Measurements from ENCODE around the gene B3GALT2. TPM values are rescaled to one million over a fixed set of nuclear protein-coding genes. Genes with fewer than 3 reads are reported as not detected.

B3GALT2 gene
- total and polyA plus RNA-seq, 2 of the 4 experiments (the other 2 are of a cell fraction), result 1.8 to 4.5 TPM

- H3K56ac ChIP-seq (ENCODE audit: extremely low read depth, insufficient read depth, low read length), result no peak overlapping the region
- intact Hi-C loops (cut with micrococcal nuclease), result loop anchor here (10.0 kb wide), 3 partner anchors 375 to 955 kb away; no protein-coding TSS in a partner anchor
- no peak overlapping the region for H2AK5ac ChIP-seq (ENCODE audit: low read depth, low read length)
- ChIA-PET CTCF (interaction anchor here (0.5 to 1.3 kb wide), 5 partner anchors 150 to 964 kb away, joined by 3 to 6 read pairs (median 4); no protein-coding TSS in a partner anchor), POLR2A (ENCODE audit: unreplicated experiment) (no interaction called here)
- no peak overlapping the region for H2BK20ac ChIP-seq (ENCODE audit: low read depth, low read length)
- no peak for ATAC-seq (ENCODE audit: low read depth)
- TF ChIP-seq CEBPB (IDR thresholded peaks at IDR 0.05; ENCODE audit: low read depth, low read length), result no peak
- no peak for TF ChIP-seq ELK1 (IDR thresholded peaks at IDR 0.05; ENCODE audit: borderline replicate concordance, low read depth, low read length)
- no peak for TF ChIP-seq SMC3 (IDR thresholded peaks at IDR 0.05; ENCODE audit: low read depth, low read length)
- no peak for TF ChIP-seq USF2 (IDR thresholded peaks at IDR 0.05; ENCODE audit: low read depth, low read length)
- no peak for TF ChIP-seq MXI1 (IDR thresholded peaks at IDR 0.05; ENCODE audit: borderline replicate concordance, low read depth, low read length)
- TF ChIP-seq RCOR1 (IDR thresholded peaks at IDR 0.05; ENCODE audit: insufficient replicate concordance, low read length), result no peak
- TF ChIP-seq RFX5 (IDR thresholded peaks at IDR 0.05; ENCODE audit: low read depth, low read length), result no peak
- TF ChIP-seq BHLHE40 (IDR thresholded peaks at IDR 0.05; ENCODE audit: low read depth, low read length), result no peak
- no peak for TF ChIP-seq MAZ (IDR thresholded peaks at IDR 0.05; ENCODE audit: borderline replicate concordance, low read depth, low read length)
- no peak for DNase-seq
- H3K36me3 ChIP-seq (ENCODE audit: control insufficient read depth, insufficient read depth, low read length), result peaks cover 3% of the 10 kb centered on the region; the same call in 1 of the 2 replicates
- no peak overlapping the region for H4K8ac ChIP-seq (ENCODE audit: low read depth in 2 of 2, low read length in 2 of 2)
- H3K23ac ChIP-seq (ENCODE audit: low read depth, low read length), result 0 out of 2 replicates have a peak overlapping the region, but pooled peaks have one; percentile 24
- no CpG with 5 or more reads among the region's 3 CpGs for WGBS, 2 experiments (ENCODE audit: extremely low coverage in 2 of 2, insufficient read length in 1 of 2)
- H3K4me3 ChIP-seq (ENCODE audit: insufficient read depth, low read depth, low read length), result no peak overlapping the region
- H3K9ac ChIP-seq (ENCODE audit: low read depth, low read length), result no peak overlapping the region
- in situ Hi-C loops (cut with MboI; ENCODE audit: low sequenced_read_pairs), result loop anchor here (25.0 kb wide), 2 partner anchors 373 to 1098 kb away; no protein-coding TSS in a partner anchor
- no peak overlapping the region for H4K91ac ChIP-seq (ENCODE audit: insufficient read depth, low read depth, low read length)
- H3K4me1 ChIP-seq (ENCODE audit: control insufficient read depth, insufficient read depth, low read length), result peaks cover 3% of the 10 kb centered on the region; the same call in 1 of the 2 replicates
- H3K9me1 ChIP-seq (ENCODE audit: insufficient read depth, low read length), result no peaks in the 10 kb centered on the region
- H2BK5ac ChIP-seq (ENCODE audit: low read depth, low read length, poor library complexity, severe bottlenecking), result peak overlapping the region; percentile 43
- H3K18ac ChIP-seq (ENCODE audit: low read depth, low read length), result no peak overlapping the region
- H2AFZ ChIP-seq (replicated peaks; ENCODE audit: low read length, poor library complexity), result no peak overlapping the region
- H2AK9ac ChIP-seq (replicated peaks; ENCODE audit: low read depth, low read length, poor library complexity), result no peak overlapping the region
- dilution Hi-C loops (cut with HindIII; ENCODE audit: low sequenced_read_pairs, unreplicated experiment), result no loop called here
- BruUV-seq (replicated peaks), result no TSS peak
- H3K27ac ChIP-seq (ENCODE audit: insufficient read depth, low read length), result no peak overlapping the region
- no peaks in the 10 kb centered on the region for H3K27me3 ChIP-seq (ENCODE audit: control insufficient read depth, insufficient read depth, low read length)
- H3K79me1 ChIP-seq (ENCODE audit: low read depth in 1 of 2, low read length in 2 of 2), result peaks cover 3 to 45% of the 10 kb centered on the region in 2 experiments; a peak in 3 of 4 replicates
- no peak overlapping the region for H3K4ac ChIP-seq (ENCODE audit: low read depth, low read length)
- no peak overlapping the region for H2BK120ac ChIP-seq (ENCODE audit: low read depth, low read length)
- no peak overlapping the region; the same call in 1 of the 2 replicates for H4K5ac ChIP-seq (ENCODE audit: low read depth, low read length)
- H3K14ac ChIP-seq (replicated peaks; ENCODE audit: low read depth, low read length), result no peak overlapping the region
- no peak overlapping the region for H3K4me2 ChIP-seq (ENCODE audit: low read depth, low read length)
- peaks cover 3% of the 10 kb centered on the region for H3K9me3 ChIP-seq (ENCODE audit: control insufficient read depth, insufficient read depth, low read length)
- H2BK15ac ChIP-seq (ENCODE audit: low read depth, low read length), result no peak overlapping the region
- peaks cover 7% of the 10 kb centered on the region; the same call in 1 of the 2 replicates for H4K20me1 ChIP-seq (ENCODE audit: insufficient read depth, low read length)
Measured at GRCh38 chr1:193189442-193190095, 3.2 kb upstream of the B3GALT2 start.
